SH-SY5Y (cell line): ENCODE data around the gene INSL3.

Experiments
- GATA2 ChIP-seq: IDR thresholded peaks from 2 replicates; pipeline ENCODE4 v1.6.1; 2011; ENCODE audit warnings: mild to moderate bottlenecking, low read depth, low read length
- GATA3 ChIP-seq: IDR thresholded peaks from 2 replicates; pipeline ENCODE4 v1.6.1; 2011; ENCODE audit warnings: low read depth, mild to moderate bottlenecking, low read length, moderate library complexity

Gene INSL3, protein sequence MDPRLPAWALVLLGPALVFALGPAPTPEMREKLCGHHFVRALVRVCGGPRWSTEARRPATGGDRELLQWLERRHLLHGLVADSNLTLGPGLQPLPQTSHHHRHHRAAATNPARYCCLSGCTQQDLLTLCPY

DNA sequence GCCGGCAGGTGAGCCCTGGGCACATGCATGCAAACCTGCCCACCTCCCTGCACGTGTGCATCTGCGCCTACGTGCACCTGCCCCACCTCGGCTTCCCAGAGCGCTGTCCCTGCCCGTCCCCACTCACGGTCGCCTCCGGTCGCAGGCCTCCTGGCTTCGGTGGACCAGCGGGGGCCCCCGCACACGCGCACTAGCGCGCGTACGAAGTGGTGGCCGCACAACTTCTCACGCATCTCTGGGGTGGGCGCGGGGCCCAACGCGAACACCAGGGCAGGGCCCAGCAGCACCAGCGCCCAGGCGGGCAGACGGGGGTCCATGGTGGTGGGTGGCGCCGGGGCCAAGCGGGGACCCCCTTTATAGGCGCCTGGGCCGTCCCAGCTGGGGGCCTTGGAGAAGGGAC is at the start of gene INSL3:
Gene INSL3, minus strand, starts transcription at position 330 of the 400 bp plus-strand sequence. Its CDS starts 13 bp downstream, at position 317.
- no peak for TF ChIP-seq GATA2

DNA sequence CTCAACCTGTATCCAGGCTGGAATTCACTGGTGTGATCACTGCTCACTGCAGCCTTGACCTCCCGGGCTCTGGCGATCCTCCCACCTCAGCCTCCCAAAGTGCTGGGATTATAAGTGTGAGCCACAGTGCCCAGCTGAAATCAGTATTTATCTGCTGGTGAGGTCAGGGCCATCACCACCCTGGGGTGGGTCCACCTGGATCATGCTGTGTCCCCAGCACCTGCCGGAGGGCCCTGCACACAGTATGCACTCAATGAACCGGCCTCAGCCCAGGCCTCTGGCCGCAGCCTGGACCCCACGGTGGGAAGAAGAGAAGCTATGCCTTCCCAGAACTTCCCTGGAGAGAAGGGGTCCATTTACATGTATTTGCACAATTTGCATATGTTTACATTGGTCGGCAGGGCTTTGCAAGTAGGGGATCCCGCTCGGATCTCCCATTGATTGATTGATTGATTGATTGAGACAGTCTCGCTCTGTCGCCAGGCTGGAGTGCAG is 47.8 kb upstream of the INSL3 start:
- TF ChIP-seq GATA3 (no peak), GATA2 (no peak)

DNA sequence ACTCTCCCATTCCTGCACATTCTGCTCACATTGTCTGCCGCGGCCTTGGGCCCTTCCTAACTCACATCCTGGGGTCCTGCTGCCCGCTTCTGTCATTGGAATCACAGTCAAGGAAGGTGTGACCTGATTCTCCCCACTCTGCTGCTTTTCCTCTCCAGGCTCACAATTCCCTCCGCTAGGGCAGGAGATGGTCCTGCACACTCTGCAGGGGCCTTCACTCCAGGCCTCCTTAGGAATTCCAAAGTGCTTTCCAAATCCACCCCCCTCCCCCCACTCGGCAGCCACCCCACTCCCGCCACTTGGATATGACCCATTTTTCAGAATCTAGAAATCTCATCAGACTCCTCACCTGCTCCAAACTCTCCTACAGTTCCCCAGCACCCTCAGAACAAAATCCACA is 47.4 kb upstream of the INSL3 start:
- TF ChIP-seq GATA3 (no peak), GATA2 (no peak)

DNA sequence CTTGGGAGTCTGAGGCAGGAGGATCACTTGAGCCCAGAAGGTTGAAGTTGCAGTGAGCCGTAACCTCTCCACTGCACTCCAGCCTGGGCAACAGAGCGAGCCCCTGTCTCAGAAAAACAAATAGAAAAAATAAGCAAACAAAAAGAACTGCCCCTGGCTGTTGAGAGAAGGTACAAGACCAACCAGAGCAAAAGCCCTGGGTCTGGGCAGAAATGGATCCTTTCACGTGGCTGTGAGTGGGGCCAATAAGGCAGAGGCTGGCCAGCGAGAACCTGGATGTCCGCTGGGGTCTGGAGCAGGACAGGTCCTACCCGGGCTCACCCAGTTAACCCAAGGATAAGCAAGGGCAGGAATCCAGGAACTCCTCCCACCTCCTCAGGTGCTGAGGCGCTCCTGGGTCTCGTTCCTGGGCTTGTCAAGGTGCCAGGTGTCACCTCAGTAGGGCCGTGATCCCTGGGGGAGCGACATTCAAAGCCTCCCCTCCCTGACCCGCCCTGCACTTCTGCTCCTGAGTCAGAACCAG is 45.7 kb upstream of the INSL3 start:
- no peak for TF ChIP-seq GATA3
- TF ChIP-seq GATA2: no peak

DNA sequence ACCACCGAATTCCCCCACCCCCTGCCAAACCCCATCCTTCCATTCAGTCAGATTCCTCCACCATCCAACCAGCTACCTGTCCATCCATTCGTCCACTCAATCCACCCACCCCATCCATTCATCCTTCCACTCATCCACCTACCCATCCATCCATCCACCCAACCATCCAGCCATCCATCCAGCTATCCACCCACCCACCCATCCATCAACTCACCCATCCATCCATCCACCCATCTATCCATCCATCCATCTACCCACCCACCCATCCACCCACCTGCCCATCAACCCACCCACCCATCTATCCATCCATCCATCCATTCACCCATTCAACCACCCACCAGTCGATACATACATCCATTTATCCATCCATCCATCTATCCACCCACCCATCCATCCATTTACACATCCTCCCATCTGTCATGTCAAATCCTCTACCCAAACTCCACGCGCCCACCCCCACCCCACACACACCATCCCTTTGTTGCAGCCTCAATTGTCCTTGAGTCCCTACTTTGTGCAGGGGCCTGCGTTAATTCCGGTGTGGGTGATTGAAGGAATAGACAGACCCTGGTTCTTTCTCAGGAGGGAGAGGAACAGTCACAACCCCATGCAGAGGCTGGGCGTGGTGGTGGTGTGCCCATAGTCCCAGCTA is 45.1 kb upstream of the INSL3 start:
- TF ChIP-seq GATA3: no peak
- no peak for TF ChIP-seq GATA2

DNA sequence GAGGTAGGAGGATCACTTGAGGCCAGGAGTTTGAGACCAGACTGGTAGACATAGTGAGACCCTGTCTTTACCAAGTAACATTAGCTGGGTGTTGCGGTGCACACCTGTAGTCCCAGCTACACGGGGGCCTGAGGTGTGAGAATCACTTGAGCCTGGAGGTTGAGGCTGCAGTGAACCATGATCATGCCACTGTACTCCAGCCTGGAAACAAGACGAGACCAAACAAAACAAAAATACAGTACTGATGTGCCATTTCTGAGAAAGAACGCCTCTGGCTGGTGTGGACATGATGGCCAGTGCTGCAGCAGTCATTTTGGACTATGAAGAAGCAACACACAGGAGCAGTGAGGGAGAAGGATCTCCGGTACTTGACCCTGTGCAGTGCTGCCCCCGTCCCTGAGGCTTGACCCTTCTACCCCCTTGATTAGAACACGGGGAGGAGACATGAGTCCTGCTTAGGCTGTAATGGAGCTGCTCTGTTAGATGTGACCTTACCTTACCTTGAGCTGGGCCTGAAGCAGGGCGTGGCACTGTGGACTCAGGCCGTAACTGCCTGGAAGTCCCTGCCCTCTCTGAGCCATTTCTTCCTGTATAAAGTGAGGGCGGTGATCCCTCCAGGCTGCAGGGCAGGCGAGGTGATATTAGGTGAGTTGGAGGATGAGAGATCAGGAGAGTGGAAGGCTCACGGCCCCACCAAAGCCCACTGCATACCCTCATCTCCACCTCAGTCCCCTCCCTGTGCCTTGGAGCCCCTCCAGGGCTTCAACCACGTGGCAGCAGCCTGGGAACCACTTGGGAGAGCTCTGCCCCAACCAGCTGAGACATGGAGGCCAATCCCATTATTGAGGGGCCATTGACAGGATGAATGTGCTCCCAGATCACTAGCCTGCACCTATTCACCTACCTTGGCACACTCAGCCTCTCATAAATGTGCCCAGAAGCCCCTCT is 44.3 kb upstream of the INSL3 start:
- TF ChIP-seq GATA2: no peak
- TF ChIP-seq GATA3: no peak

DNA sequence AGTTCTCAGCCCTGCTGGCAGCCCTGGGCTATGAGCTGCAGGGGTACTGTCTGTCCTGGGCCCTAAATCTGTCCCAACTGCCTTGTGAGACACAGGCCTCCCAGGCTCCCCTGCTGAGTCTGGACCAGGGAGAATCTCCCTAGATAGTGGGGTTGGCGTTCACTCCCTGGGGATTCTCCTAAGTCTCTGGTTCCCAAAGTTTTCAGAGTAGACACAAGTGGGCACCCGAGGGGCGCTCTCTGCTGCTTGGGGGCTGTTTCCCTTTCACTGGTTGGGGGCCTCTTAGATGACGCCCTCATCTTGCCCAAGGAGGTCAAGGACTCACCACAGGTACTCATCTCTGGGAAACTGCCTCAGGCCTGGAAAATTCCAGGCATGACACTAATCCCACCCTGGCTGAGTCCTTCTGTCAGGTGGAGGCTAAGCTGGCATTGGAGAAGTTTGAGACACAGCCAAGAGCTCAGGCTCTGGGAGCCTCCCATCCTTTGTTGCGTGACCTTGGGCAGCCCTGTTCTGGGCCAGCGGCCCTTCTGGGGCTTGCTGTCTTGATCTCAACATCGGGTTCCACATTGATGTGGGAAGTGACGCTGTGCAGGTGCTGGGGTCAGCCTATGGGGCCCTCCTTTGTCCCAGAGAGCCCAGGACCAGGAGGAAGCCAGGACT is 42.3 kb upstream of the INSL3 start:
- no peak for TF ChIP-seq GATA2
- no peak for TF ChIP-seq GATA3

DNA sequence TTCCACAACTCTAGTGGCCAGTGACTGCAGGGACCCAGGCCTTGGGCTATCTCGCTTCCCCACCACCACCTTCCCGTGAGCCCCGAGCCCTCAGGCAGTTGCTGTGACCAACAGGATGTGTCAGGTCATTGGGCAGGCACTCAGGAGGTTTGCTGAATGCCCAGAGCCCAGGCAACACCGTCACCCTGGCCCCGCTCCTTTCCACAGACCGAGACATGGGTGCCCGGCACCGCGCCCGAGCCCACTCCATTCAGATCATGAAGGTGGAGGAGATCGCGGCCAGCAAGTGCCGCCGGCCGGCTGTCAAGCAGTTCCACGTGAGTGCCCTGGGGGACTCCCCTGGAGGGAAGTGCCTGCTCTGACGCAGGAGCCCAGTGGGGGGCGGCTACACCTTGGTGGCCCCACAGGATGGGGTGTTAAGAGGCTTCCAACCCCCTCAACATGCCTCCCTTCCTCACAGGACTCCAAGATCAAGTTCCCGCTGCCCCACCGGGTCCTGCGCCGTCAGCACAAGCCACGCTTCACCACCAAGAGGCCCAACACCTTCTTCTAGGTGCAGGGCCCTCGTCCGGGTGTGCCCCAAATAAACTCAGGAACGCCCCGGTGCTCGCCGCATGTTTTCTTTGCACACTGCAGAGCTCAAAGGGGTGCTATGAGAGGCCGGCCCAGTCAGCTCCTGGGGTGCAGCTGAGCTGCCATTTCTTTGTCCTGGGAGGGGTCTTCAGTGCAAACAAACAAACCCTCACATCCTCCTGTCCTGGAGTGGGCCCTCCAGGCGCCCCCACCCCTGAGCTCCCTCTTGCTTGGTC is 41.6 kb upstream of the INSL3 start:
- TF ChIP-seq GATA3 (no peak), GATA2 (no peak)

DNA sequence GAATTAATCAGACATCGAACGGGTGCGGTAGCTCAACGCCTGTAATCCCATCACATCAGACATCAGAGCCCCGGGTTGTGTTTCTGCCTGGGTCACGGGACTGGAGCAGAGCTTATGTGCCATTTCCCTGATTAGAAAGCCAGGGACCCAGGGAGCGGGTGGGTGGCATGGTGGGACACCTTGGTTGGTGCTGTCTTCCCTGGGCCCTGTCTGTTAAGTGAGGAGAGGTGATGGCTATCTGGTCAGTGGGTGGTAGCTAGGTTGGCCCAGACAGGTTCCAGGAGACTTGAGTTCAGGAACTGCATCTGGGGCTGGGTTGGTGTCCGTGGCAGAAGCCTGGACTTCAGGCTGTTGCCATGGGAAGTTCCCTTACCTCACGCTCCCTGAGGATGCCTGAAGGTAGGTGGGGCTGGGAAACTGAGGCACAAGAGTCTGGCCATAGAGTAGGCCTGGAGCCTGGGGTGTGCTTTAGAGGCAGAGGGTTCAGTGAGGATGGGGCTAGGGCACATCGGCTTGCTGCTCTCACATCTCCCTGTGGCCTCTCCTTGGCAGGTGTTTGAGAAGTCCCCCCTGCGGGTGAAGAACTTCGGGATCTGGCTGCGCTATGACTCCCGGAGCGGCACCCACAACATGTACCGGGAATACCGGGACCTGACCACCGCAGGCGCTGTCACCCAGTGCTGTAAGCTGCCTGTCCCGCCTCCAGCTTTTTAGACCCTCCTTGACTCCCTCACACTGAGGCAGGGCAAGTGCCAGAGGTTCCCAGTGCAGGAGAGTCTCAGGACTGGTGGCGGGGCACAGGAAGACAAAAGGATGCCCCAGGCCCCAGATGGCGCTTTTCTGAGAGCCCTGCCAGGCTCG is 40.5 kb upstream of the INSL3 start:
- TF ChIP-seq GATA3 (no peak), GATA2 (no peak)

DNA sequence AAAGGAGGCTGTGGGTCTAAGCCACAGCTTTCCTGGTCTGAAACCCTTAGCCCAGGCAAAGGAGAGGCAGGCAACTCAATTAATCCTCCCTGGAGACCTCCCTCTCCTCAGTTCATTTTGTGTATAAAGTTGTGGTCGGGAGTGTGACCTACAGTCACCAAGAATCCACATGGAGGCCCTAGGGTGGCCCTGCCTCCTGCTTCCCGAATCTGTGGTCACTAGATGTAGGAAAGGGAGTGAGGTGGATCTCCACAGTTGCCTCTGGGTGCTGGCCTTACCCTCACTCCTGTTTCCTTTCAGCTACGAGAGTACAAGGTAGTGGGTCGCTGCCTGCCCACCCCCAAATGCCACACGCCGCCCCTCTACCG is 39.7 kb upstream of the INSL3 start:
- TF ChIP-seq GATA3 (no peak), GATA2 (no peak)

DNA sequence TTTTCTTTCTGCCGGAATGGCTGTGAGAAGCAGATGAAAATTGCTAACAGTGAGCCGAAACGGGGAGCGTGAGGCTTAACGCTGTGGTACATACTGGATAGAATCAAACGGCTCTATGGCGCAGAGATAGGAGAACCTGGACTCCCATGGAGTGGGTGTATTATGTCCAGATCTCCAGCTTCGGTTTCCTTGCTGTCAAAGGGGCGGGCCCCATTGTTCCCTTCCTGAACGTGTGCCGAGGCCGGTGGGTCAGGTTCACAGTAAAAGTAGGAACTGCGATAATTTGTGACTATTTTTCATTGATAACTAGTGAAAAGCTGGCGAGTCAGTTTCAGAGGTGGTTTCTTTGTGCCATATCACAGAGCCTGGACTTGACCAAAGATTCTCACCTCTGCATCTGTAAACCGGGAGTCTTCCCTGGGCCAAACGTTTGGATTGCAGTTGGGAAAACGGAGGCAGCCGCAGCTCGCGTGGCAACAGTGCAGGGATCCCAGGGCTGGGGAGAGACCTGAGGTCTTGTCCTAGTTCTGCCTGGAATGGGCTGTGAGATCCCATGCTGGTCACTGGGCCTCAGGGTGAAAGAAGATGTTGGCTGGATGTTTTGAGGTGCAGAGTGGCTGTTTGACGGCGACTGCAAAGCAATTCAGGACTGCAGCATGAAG is 39.1 kb upstream of the INSL3 start:
- TF ChIP-seq GATA3: no peak
- TF ChIP-seq GATA2: no peak

DNA sequence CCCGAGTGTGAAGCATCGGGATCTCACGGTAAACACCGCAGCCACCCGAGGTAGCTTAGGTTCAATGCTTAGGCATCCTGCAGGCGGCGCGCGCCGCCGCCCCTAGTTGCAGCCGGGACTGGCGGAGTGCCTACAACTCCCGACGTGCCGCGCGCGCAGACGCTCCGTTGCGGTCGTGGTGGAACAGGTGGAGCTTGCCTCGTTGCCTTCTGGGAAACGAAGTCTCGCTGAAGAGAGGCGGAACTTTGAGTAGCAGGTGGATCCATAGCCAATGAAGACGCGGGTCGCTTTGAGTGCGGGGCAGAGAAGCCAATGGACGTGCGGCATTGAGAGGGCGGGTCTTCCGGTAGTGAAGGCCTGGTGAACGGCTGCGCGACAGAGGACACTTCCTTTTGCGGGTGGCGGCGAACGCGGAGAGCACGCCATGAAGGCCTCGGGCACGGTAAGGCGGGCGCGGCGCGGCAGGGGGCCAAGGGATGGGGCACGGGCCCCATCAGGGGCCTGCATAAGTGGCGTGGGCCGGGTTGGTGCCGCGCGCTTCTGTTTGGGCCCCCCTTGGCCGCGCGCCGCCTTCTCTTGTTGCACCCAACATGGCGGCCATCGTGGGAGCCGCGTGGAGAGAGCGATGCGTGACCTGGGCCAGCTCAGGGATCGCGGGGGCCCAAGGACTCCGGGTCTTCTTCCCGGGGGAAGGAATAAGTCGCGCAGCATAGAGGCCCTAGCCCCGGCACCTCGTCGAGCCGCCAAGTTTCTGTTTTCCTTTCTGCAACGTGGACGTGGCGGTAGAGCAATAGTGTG is 38.4 kb upstream of the INSL3 start, which contains the start of gene RPL18A:
Gene RPL18A, plus strand, starts transcription at position 378 of the 798 bp plus-strand sequence. Its CDS starts 47 bp downstream, at position 425.
- TF ChIP-seq GATA3 (no peak), GATA2 (no peak)
